Mucosa of rectum (tissue), 2 donors: ENCODE data around the gene COL18A1.
"Not testable (repeated sequence)": the region's sequence is repeated elsewhere in the genome, so short reads cannot be mapped to it uniquely, and the experiment has no call there.

ENCODE experiments used
- H3K27ac ChIP-seq, 2 donors: one replicate each; pipeline ENCODE4 v1.7.0; 2013; ENCODE audit warnings: inconsistent platforms in 2 of 2, low read depth in 2 of 2, low read length in 2 of 2
- H3K27me3 ChIP-seq, 2 donors: one replicate each; pipeline ENCODE4 v1.7.0; 2013; ENCODE audit warnings: low read length in 2 of 2; ENCODE audit not compliant: control insufficient read depth in 2 of 2, insufficient read depth in 2 of 2
- H3K36me3 ChIP-seq, 2 donors: one replicate each; pipeline ENCODE4 v1.7.0; 2013; ENCODE audit warnings: low read length in 2 of 2; ENCODE audit not compliant: control insufficient read depth in 2 of 2, insufficient read depth in 2 of 2
- H3K4me1 ChIP-seq, 2 donors: one replicate each; pipeline ENCODE4 v1.7.0; 2013; ENCODE audit warnings: low read length in 2 of 2, mild to moderate bottlenecking in 1 of 2; ENCODE audit not compliant: control insufficient read depth in 2 of 2, insufficient read depth in 2 of 2
- H3K4me3 ChIP-seq, 2 donors: one replicate each; pipeline ENCODE4 v1.7.0; 2013; ENCODE audit warnings: low read length in 2 of 2
- H3K9ac ChIP-seq, 2 donors: one replicate each; pipeline ENCODE4 v1.7.0; 2013; ENCODE audit warnings: low read length in 2 of 2, low read depth in 1 of 2, mild to moderate bottlenecking in 1 of 2
- H3K9me3 ChIP-seq, 2 donors: one replicate each; pipeline ENCODE4 v1.7.0; 2013; ENCODE audit warnings: low read length in 2 of 2; ENCODE audit not compliant: control insufficient read depth in 2 of 2
- donor health status: healthy.
- donor health status: Normal muscosa, but diverticular disease.

COL18A1 gene

DNA sequence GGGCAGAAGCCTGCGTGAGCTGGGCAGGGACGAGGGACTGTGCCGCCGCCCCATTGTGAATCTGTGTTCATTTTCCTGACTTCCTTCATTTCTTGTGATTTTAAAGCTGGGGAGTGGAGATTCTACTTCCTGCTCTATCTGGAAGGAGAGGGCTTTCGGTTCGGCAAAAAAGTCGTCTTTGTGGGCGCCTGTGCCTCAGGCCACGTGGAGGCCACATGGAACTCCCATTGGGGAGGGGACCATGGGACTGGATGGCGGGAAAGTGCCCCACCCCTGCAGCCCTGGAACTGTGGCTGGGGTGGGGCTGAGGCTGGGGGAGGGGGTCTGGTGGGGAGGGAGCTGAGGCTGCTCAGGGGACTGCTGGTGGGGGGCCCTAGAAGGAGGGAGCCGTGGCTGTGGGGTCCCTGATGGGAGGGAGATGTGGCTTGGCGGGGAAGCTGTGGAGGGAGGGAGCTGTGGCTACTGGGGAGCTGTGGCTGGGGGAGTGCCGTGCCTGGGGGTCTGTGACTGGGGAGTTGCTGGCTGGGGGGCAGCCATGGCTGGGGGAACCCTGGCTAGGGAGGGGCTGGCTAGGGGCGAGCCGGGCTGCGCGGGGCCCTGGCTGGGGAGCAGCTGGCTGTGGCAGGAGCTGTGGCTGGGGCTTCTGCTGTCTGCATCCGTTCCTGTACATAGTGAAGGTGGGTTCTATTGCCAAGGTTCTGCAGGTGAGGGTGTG is 31.5 kb downstream of the COL18A1 start:
- peaks cover 7 to 8% of the 10 kb centered on the region in 2 donors for H3K4me1 ChIP-seq
- no peak overlapping the region for H3K4me3 ChIP-seq
- no peaks in the 10 kb centered on the region for H3K9me3 ChIP-seq
- H3K27me3 ChIP-seq: no peaks in the 10 kb centered on the region
- H3K27ac ChIP-seq: no peak overlapping the region
- H3K9ac ChIP-seq: no peak overlapping the region
- H3K36me3 ChIP-seq: no peaks in the 10 kb centered on the region

DNA sequence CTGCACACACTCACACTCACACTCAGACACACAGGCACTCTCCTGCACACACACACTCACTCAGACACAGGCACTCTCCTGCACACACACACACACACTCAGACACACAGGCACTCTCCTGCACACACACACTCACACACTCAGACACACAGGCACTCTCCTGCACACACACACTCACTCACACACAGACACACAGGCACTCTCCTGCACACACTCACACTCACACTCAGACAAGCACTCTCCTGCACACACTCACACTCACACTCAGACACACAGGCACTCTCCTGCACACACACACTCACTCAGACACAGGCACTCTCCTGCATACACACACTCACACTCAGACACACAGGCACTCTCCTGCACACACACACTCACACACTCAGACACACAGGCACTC is 32.9 kb downstream of the COL18A1 start:
- H3K27ac ChIP-seq, H3K36me3 ChIP-seq, H3K9me3 ChIP-seq, H3K27me3 ChIP-seq, H3K4me3 ChIP-seq, H3K9ac ChIP-seq, H3K4me1 ChIP-seq: not testable (repeated sequence)

DNA sequence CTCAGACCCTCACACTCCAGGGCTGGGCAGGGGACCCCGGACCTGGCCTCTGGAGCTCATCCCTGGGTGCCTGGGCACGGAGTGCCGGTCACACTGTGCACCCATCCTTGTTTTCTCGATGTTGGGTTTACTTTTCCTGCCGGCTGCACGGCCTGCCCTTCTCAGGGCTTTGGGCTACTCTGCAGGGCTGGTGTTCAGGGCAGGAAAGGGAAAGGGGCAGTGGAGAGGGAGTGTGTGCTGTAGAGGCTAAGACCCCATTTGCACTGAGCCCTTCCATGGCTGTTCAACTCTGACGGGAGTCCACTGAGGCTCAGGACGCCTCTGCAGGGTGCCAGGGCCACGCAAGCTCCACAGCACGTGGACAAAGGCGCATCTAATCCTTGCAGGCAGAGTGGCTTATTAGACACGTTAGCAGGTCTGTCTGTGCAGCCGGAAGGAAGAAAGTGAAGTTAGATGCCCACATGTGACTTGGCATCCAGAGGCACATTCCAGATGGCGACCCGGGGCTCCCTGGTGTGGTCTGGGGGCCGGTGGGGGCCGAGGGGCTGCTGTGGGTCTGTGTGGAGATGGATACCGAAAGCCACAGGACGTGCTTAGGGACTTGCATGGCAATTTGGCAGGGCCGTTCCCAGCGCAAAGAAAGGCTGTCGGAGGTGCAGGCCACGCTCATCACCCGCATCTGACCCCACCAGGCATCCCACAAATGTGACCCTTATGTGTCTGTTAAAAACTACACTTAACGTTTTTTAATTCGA is 33.6 kb downstream of the COL18A1 start:
- Histone ChIP-seq H3K9me3 (no peaks in the 10 kb centered on the region), H3K27me3 (no peaks in the 10 kb centered on the region), H3K4me3 (peak overlapping the region; percentile 44 to 53), H3K27ac (peak overlapping the region; percentile 57 to 70), H3K4me1 (peaks cover 0 to 7% of the 10 kb centered on the region in 2 donors), H3K36me3 (no peaks in the 10 kb centered on the region), H3K9ac (peak overlapping the region in 1 of 2 donors; percentile 37)

DNA sequence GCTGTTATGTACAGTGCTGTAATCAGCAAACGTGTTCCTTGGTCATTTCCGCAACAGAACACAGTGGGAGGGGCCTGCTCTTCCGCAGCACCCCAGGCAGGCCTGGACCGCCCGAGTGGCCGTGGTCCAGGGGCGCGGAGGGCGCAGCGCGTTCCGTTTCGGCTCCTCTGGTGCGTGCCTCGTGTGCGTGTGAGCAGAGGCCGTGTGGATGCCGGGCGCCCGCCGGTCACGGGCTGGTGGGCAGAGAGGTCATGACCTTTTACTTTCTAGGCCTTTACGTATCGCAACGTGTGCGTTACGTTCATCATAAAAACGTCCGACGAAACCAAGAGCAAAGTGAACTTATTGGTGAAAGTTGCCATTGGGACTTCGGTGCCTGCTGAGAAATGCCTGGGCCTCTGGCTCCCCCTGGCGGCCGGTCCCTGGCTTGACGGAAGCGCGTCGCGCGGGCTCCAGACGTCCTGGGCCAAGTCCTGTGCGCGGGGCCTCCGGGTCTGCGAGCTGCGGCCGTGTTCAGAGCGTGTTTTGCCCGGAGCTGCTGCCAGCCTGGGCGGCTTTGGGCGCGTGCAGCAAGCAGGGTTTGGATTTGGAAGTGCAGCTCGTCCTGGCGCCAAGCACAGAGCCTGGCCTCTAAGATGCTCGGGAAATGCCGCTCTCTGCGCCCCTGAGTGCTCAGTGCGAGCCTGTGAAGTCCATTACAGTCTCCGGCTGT is 34.4 kb downstream of the COL18A1 start:
- Histone ChIP-seq H3K27ac (peak overlapping the region; percentile 57 to 70), H3K9ac (peak overlapping the region; percentile 37 to 47), H3K4me3 (peak overlapping the region; percentile 44 to 53)

GRCh38 chr21:45439901-45440461 is 35.0 kb downstream of the COL18A1 start:
- H3K36me3 ChIP-seq: no peaks in the 10 kb centered on the region
- peaks cover 0 to 7% of the 10 kb centered on the region in 2 donors for H3K4me1 ChIP-seq
- no peak overlapping the region for H3K27ac ChIP-seq
- no peaks in the 10 kb centered on the region for H3K9me3 ChIP-seq
- no peak overlapping the region for H3K9ac ChIP-seq
- H3K27me3 ChIP-seq: no peaks in the 10 kb centered on the region
- H3K4me3 ChIP-seq: no peak overlapping the region

More for the DNA sequence above, 34.4 kb downstream of the COL18A1 start:
- peaks cover 0 to 7% of the 10 kb centered on the region in 2 donors for H3K4me1 ChIP-seq
- H3K9me3 ChIP-seq: no peaks in the 10 kb centered on the region
- no peaks in the 10 kb centered on the region for H3K27me3 ChIP-seq
- H3K36me3 ChIP-seq: no peaks in the 10 kb centered on the region

GRCh38 chr21:45440736-45441350 is 35.9 kb downstream of the COL18A1 start:
- Histone ChIP-seq H3K4me3 (no peak overlapping the region), H3K9ac (no peak overlapping the region), H3K9me3 (no peaks in the 10 kb centered on the region), H3K4me1 (peaks cover 0 to 7% of the 10 kb centered on the region in 2 donors), H3K27ac (no peak overlapping the region), H3K36me3 (no peaks in the 10 kb centered on the region), H3K27me3 (no peaks in the 10 kb centered on the region)

- Histone ChIP-seq H3K27ac (no peak overlapping the region), H3K4me3 (no peak overlapping the region), H3K27me3 (no peaks in the 10 kb centered on the region), H3K9ac (no peak overlapping the region), H3K36me3 (no peaks in the 10 kb centered on the region), H3K4me1 (peaks cover 0 to 7% of the 10 kb centered on the region in 2 donors), H3K9me3 (peaks cover 0 to 2% of the 10 kb centered on the region in 2 donors)
These were observed 36.7 kb downstream of the COL18A1 start for GRCh38 chr21:45441431-45442255.

DNA sequence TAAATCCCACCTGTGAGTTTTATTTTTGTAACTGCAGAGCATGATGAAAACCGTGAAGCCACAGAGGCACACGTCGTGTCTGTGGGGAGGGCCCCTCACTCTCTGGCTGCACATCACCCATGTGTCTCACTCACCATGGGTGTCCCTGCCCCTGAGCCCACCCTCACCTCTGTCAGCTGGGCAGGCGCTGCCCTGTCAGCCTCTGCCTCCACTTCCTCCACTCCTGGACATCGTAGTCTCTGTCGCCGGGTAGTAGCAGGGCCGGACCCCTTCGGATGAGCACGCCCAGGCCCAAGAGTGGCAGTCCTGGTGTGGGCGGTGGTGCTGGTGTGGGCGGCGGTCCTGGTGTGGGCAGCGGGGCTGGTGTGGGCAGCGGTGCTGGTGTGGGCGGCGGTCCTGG is 37.3 kb downstream of the COL18A1 start:
- Histone ChIP-seq H3K4me1 (peaks cover 0 to 7% of the 10 kb centered on the region in 2 donors), H3K27me3 (no peaks in the 10 kb centered on the region), H3K9me3 (peaks cover 0 to 2% of the 10 kb centered on the region in 2 donors), H3K27ac (no peak overlapping the region), H3K36me3 (no peaks in the 10 kb centered on the region), H3K9ac (no peak overlapping the region), H3K4me3 (no peak overlapping the region)
